ENCODE results near the gene NAPEPLD. TPM values are rescaled to one million over a fixed set of nuclear protein-coding genes. Genes with fewer than 3 reads are reported as not detected.
A peak's percentile ranks its signal among the peaks of the same experiment; 100 is the strongest.
"Not testable (repeated sequence)": the region's sequence is repeated elsewhere in the genome, so short reads cannot be mapped to it uniquely, and the experiment has no call there.

NAPEPLD gene
- total and polyA plus RNA-seq, 2 experiments from 2014 or later = 9.4 to 10.7 TPM

DNA sequence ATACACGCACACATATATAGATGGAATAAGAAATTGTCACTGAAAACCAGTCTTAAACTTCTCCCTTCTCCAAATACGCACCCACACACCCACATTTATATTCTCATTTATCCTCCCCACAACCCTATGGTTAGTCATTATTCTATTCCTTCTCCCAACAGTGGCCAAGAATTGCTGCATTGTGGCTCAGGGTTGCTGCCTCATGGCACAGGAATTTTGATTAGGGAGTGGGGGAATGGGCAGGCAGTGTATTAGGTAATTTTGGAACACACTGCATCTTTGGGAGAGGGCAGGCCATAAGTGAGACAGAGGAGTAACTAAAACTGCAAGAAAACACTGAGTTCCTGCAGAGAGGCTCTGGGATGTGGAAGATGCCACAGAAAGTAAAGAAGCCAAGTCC lies 35.7 kb downstream of the NAPEPLD start (continued):
- TF ChIP-seq ZNF114 (CRISPR knock-in tag; IDR thresholded peaks at IDR 0.05) = no peak
- TF ChIP-seq STAT1 (IDR thresholded peaks at IDR 0.05; ENCODE audit: unreplicated experiment) = no peak
- no peak for TF ChIP-seq CTCF (conservative IDR thresholded peaks at IDR 0.05; ENCODE audit: low read depth in 2 of 2)
- no peak for TF ChIP-seq EZH2 (IDR thresholded peaks at IDR 0.05; ENCODE audit: low read depth, unreplicated experiment)
- TF ChIP-seq, protein P1, sequence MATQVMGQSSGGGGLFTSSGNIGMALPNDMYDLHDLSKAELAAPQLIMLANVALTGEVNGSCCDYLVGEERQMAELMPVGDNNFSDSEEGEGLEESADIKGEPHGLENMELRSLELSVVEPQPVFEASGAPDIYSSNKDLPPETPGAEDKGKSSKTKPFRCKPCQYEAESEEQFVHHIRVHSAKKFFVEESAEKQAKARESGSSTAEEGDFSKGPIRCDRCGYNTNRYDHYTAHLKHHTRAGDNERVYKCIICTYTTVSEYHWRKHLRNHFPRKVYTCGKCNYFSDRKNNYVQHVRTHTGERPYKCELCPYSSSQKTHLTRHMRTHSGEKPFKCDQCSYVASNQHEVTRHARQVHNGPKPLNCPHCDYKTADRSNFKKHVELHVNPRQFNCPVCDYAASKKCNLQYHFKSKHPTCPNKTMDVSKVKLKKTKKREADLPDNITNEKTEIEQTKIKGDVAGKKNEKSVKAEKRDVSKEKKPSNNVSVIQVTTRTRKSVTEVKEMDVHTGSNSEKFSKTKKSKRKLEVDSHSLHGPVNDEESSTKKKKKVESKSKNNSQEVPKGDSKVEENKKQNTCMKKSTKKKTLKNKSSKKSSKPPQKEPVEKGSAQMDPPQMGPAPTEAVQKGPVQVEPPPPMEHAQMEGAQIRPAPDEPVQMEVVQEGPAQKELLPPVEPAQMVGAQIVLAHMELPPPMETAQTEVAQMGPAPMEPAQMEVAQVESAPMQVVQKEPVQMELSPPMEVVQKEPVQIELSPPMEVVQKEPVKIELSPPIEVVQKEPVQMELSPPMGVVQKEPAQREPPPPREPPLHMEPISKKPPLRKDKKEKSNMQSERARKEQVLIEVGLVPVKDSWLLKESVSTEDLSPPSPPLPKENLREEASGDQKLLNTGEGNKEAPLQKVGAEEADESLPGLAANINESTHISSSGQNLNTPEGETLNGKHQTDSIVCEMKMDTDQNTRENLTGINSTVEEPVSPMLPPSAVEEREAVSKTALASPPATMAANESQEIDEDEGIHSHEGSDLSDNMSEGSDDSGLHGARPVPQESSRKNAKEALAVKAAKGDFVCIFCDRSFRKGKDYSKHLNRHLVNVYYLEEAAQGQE (IDR thresholded peaks at IDR 0.05; ENCODE audit: unreplicated experiment) = no peak
- no peak for TF ChIP-seq JUNB (IDR thresholded peaks at IDR 0.05; ENCODE audit: unreplicated experiment)
- TF ChIP-seq ETS1 (IDR thresholded peaks at IDR 0.05) = no peak
- TF ChIP-seq NANOG (IDR thresholded peaks at IDR 0.05; ENCODE audit: borderline replicate concordance) = no peak
- no peak for TF ChIP-seq CREB1 (CRISPR knock-in tag; IDR thresholded peaks at IDR 0.05; ENCODE audit: low read depth)

DNA sequence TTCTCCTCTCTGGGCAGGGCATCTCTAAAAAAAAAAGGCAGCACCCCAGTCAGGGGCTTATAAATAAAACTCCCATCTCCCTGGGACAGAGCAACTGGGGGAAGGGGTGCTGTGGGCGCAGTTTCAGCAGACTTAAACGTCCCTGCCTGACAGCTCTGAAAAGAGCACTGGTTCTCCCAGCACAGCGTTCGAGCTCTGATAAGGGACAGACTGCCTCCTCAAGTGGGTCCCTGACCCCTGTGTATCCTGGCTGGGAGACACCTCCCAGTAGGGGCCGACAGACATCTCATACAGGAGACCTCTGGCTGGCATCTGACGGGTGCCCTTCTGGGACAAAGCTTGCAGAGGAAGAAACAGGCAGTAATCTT lies 42.2 kb downstream of the NAPEPLD start:
- not testable (repeated sequence) for H3K36me3 ChIP-seq (ENCODE audit: insufficient read depth); H3K9me2 ChIP-seq (ENCODE audit: insufficient read depth); H3K27me3 ChIP-seq (ENCODE audit: insufficient read depth); H3K27ac Mint-ChIP-seq; H2AFZ ChIP-seq; H3K27ac ChIP-seq (ENCODE audit: low read depth); H3K4me3 ChIP-seq; H3F3A ChIP-seq (replicated peaks; ENCODE audit: low read depth); H3K4me3 Mint-ChIP-seq; DNase-seq (ENCODE audit: low spot score); H3K9me3 Mint-ChIP-seq; H4K20me1 ChIP-seq (replicated peaks; ENCODE audit: insufficient read depth); H3K27me3 Mint-ChIP-seq (ENCODE audit: insufficient read depth, low read depth, poor library complexity); H3K79me2 ChIP-seq (replicated peaks; ENCODE audit: insufficient read depth); H3K4me1 ChIP-seq (ENCODE audit: insufficient read depth)
- peak overlapping the region; percentile 72; the same call in 1 of the 2 replicates for H3K4me2 ChIP-seq
- Mint-ChIP-seq H3K36me3 (ENCODE audit: low read depth) (peaks cover 33% of the 10 kb centered on the region), H3K4me1 (peaks cover 17% of the 10 kb centered on the region)
- peak; percentile 54; the same call in 2 of the 3 replicates for ATAC-seq

All from GM23338 (cell line).